Measurements from ENCODE around the gene SPEF2.
A peak's percentile ranks its signal among the peaks of the same experiment; 100 is the strongest.
"Not testable (repeated sequence)": the region's sequence is repeated elsewhere in the genome, so short reads cannot be mapped to it uniquely, and the experiment has no call there.

SPEF2 gene

GRCh38 chr5:35640623-35641022 is 23.0 kb downstream of the SPEF2 start:
- Mint-ChIP-seq H3K4me1 (ENCODE audit: low read depth) (no peaks in the 10 kb centered on the region), H3K27ac (no peak overlapping the region), H3K36me3 (ENCODE audit: low read depth) (peaks cover 31% of the 10 kb centered on the region), H3K9me3 (no peaks in the 10 kb centered on the region), H3K27me3 (no peaks in the 10 kb centered on the region), H3K4me3 (no peak overlapping the region)

GRCh38 chr5:35644543-35644942 is 26.9 kb downstream of the SPEF2 start:
- no peak overlapping the region for H3K27ac Mint-ChIP-seq
- no peaks in the 10 kb centered on the region for H3K4me1 Mint-ChIP-seq (ENCODE audit: low read depth)
- H3K27me3 Mint-ChIP-seq: no peaks in the 10 kb centered on the region
- no peaks in the 10 kb centered on the region for H3K9me3 Mint-ChIP-seq
- peaks cover 17% of the 10 kb centered on the region for H3K36me3 Mint-ChIP-seq (ENCODE audit: low read depth)
- no peak overlapping the region for H3K4me3 Mint-ChIP-seq

- peaks cover 3% of the 10 kb centered on the region for H3K4me1 Mint-ChIP-seq (ENCODE audit: low read depth)
- no peaks in the 10 kb centered on the region for H3K9me3 Mint-ChIP-seq
- H3K4me3 Mint-ChIP-seq: no peak overlapping the region
- H3K36me3 Mint-ChIP-seq (ENCODE audit: low read depth): peaks cover 12% of the 10 kb centered on the region
- H3K27ac Mint-ChIP-seq: no peak overlapping the region
- no peaks in the 10 kb centered on the region for H3K27me3 Mint-ChIP-seq
These were observed 29.5 kb downstream of the SPEF2 start for GRCh38 chr5:35647128-35647527.

DNA sequence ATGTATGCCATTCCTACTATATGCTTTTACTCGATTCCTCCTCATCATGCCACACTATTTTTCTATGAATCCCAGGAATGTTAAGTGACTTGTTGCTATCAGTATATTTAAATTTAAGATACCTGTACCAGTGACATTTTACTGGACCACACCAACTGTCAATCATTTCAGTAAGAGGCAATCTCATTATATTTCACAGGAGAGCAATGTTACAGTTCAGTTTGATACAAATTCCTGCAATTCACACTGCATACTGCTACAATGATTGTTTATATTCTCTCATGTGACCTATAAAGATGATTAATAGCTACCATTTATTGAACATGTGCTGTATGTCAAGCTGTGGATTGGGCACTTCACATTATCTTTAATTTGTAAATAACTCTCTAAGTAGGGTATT is 30.0 kb downstream of the SPEF2 start:
- no peak overlapping the region for H3K27ac Mint-ChIP-seq
- no peaks in the 10 kb centered on the region for H3K9me3 Mint-ChIP-seq
- H3K4me3 Mint-ChIP-seq: no peak overlapping the region
- H3K27me3 Mint-ChIP-seq: no peaks in the 10 kb centered on the region
- H3K4me1 Mint-ChIP-seq (ENCODE audit: low read depth): peaks cover 3% of the 10 kb centered on the region
- H3K36me3 Mint-ChIP-seq (ENCODE audit: low read depth): peaks cover 10% of the 10 kb centered on the region

DNA sequence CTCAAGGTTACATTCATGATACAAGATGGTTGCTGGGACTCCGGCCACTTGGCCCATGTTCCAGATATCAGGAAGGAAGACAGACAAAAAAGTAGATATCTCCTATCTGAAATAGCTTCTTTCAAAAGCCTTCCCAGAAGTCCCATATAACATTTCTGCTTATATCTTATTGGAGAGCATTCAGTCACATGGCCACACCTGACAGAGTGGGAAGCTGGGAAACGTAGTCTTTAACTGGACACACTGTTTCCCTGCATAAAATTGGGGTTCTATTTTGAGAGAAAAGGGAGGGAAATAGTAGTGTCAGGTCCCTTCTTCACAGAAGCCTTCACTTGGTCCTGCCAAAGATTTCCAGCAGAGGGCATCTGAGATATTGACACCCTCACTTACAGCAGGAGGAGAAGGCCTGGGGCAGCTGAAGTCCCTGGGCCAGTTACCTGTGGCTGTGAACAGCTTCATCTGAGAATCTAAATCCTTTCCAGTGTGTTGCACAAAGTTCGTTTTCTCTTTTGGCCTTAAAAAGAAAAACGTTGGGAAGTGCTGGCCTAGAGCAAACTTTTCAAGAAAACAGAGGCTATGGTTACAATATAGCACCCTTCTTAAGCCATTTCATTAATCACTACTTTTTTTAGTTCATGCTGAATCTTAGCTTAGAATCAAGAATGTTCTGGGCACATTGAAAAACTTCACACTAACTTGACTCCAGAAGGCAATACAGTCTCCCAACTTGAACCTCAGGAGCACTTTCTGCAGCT is 33.5 kb downstream of the SPEF2 start:
- H3K27me3 Mint-ChIP-seq: no peaks in the 10 kb centered on the region
- H3K4me1 Mint-ChIP-seq (ENCODE audit: low read depth): peaks cover 3% of the 10 kb centered on the region
- H3K4me3 Mint-ChIP-seq: no peak overlapping the region
- no peak overlapping the region for H3K27ac Mint-ChIP-seq
- H3K36me3 Mint-ChIP-seq (ENCODE audit: low read depth): no peaks in the 10 kb centered on the region
- H3K9me3 Mint-ChIP-seq: no peaks in the 10 kb centered on the region

DNA sequence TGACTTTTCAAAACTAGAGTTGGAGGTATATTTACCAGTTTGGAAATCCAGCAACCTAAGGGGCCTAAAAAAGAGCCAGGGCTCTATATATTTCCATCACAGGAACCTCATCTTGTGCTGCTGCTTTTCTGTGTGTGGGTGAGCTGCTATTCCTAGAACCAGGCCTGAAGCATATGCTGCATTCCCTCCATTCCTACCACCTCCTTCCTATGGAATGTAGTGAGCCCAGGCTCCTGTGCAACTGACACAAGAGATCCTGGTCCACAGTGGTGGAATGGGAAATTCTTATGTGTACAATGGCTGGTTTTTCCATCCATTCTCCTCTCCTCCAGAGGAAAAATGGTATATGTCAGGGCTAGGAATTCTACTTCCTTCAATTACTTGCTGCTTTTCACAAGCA is 39.1 kb downstream of the SPEF2 start:
- no peaks in the 10 kb centered on the region for H3K9me3 Mint-ChIP-seq
- no peak overlapping the region for H3K4me3 Mint-ChIP-seq
- H3K27ac Mint-ChIP-seq: no peak overlapping the region
- peaks cover 9% of the 10 kb centered on the region for H3K4me1 Mint-ChIP-seq (ENCODE audit: low read depth)
- H3K36me3 Mint-ChIP-seq (ENCODE audit: low read depth): peaks cover 4% of the 10 kb centered on the region
- H3K27me3 Mint-ChIP-seq: no peaks in the 10 kb centered on the region

- Mint-ChIP-seq H3K27ac (no peak overlapping the region), H3K9me3 (peaks cover 10% of the 10 kb centered on the region), H3K4me1 (ENCODE audit: low read depth) (peaks cover 9% of the 10 kb centered on the region), H3K27me3 (no peaks in the 10 kb centered on the region), H3K4me3 (no peak overlapping the region), H3K36me3 (ENCODE audit: low read depth) (peaks cover 15% of the 10 kb centered on the region)
These were observed 40.2 kb downstream of the SPEF2 start for GRCh38 chr5:35657877-35658276.

DNA sequence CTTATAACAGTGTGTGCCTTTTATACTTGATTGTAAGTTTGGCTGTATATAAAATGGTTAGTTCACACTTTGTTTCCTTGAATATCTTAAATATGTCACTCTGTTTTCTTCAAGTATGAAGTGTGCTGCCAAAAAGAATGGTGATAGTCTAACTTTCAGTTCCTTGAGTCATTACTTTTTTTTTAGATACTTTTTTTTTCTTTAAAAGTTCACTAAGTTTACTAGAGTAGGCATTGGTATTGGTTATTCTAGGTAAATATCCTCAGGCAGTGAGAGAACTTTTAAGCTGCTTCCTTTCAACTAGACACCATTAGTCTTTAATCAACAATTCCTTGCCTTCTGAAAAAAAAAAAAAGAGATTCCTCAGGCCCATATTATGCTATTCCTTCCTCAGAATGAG is 41.9 kb downstream of the SPEF2 start:
- H3K9me3 Mint-ChIP-seq: peaks cover 10% of the 10 kb centered on the region
- no peak overlapping the region for H3K27ac Mint-ChIP-seq
- peaks cover 14% of the 10 kb centered on the region for H3K4me1 Mint-ChIP-seq (ENCODE audit: low read depth)
- no peaks in the 10 kb centered on the region for H3K27me3 Mint-ChIP-seq
- no peak overlapping the region for H3K4me3 Mint-ChIP-seq
- H3K36me3 Mint-ChIP-seq (ENCODE audit: low read depth): peaks cover 26% of the 10 kb centered on the region

DNA sequence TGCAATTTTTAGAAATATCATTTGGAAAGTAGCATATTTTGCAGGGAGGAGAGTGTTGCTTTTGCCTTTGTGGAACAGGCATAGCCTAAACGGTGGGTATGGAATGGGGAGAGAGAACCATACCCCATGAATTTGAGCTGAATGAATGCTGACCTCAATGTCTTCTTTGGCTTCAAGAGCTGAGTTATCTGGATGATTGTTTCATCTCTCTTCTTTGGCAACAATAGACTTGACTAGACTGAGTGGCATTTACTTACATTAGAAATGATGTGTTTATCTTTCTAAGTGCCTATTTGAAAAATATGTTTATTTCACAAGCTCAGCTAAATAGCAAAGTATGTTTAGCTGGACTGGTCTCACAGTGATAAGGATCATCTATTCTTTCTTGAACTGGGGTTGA is 42.8 kb downstream of the SPEF2 start:
- H3K36me3 Mint-ChIP-seq (ENCODE audit: low read depth): peaks cover 28% of the 10 kb centered on the region

DNA sequence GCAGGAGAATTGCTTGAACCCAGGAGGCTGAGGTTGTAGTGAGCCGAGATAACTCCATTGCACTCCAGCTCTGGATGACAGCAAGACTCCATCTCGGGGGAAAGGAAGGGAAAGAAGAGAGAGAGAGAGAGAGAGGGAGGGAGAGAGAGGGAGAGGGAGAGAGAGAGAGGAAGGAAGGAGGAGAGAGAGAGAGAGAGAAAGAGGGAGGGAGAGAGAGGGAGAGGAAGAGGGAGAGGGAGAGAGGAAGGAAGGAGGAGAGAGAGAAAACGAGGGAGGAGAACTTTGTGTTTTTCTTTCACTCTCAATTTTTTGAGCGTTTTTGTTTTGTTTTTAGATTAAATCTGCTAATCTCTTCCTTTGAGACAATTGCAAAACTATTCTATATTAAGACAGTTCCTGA is 46.9 kb downstream of the SPEF2 start:
- Mint-ChIP-seq H3K36me3 (ENCODE audit: low read depth) (peaks cover 49% of the 10 kb centered on the region), H3K27ac (no peak overlapping the region), H3K27me3 (no peaks in the 10 kb centered on the region), H3K9me3 (peaks cover 10% of the 10 kb centered on the region), H3K4me3 (no peak overlapping the region), H3K4me1 (ENCODE audit: low read depth) (peaks cover 34% of the 10 kb centered on the region)

More for the DNA sequence above, 42.8 kb downstream of the SPEF2 start:
- no peak overlapping the region for H3K27ac Mint-ChIP-seq
- H3K4me3 Mint-ChIP-seq: no peak overlapping the region
- peaks cover 20% of the 10 kb centered on the region for H3K4me1 Mint-ChIP-seq (ENCODE audit: low read depth)
- H3K27me3 Mint-ChIP-seq: no peaks in the 10 kb centered on the region
- peaks cover 10% of the 10 kb centered on the region for H3K9me3 Mint-ChIP-seq

GRCh38 chr5:35665096-35665495 is 47.4 kb downstream of the SPEF2 start:
- no peaks in the 10 kb centered on the region for H3K27me3 Mint-ChIP-seq
- no peak overlapping the region for H3K4me3 Mint-ChIP-seq
- H3K4me1 Mint-ChIP-seq (ENCODE audit: low read depth): peaks cover 39% of the 10 kb centered on the region
- peaks cover 10% of the 10 kb centered on the region for H3K9me3 Mint-ChIP-seq
- H3K27ac Mint-ChIP-seq: no peak overlapping the region
- H3K36me3 Mint-ChIP-seq (ENCODE audit: low read depth): peaks cover 49% of the 10 kb centered on the region

GRCh38 chr5:35668319-35668718 is 50.7 kb downstream of the SPEF2 start:
- Mint-ChIP-seq H3K27me3 (no peaks in the 10 kb centered on the region), H3K4me3 (no peak overlapping the region), H3K36me3 (ENCODE audit: low read depth) (peaks cover 31% of the 10 kb centered on the region), H3K9me3 (no peaks in the 10 kb centered on the region), H3K27ac (peak overlapping the region; percentile 32), H3K4me1 (ENCODE audit: low read depth) (peaks cover 71% of the 10 kb centered on the region)

DNA sequence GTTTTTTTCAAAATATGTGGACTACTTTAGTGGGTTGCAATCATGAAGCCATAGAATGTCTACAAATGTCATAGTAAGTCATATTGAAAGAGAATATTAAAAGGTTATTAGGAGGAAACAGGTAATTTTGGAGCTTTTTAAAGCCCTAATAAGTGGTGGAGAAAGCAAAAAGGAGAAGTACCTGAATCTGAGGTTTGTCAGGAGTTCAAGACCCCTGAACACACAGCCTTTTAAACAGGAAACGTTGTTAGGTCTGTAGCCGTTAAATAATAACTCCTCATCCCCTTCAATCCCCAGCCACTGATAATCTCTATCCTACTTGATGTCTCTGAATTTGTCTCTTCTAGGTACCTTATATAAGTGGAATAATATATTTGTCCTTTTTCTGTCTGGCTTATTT is 51.1 kb downstream of the SPEF2 start:
- H3K9me3 Mint-ChIP-seq: no peaks in the 10 kb centered on the region
- peaks cover 27% of the 10 kb centered on the region for H3K36me3 Mint-ChIP-seq (ENCODE audit: low read depth)
- peak overlapping the region; percentile 32 for H3K27ac Mint-ChIP-seq
- no peaks in the 10 kb centered on the region for H3K27me3 Mint-ChIP-seq
- no peak overlapping the region for H3K4me3 Mint-ChIP-seq
- peaks cover 76% of the 10 kb centered on the region for H3K4me1 Mint-ChIP-seq (ENCODE audit: low read depth)

DNA sequence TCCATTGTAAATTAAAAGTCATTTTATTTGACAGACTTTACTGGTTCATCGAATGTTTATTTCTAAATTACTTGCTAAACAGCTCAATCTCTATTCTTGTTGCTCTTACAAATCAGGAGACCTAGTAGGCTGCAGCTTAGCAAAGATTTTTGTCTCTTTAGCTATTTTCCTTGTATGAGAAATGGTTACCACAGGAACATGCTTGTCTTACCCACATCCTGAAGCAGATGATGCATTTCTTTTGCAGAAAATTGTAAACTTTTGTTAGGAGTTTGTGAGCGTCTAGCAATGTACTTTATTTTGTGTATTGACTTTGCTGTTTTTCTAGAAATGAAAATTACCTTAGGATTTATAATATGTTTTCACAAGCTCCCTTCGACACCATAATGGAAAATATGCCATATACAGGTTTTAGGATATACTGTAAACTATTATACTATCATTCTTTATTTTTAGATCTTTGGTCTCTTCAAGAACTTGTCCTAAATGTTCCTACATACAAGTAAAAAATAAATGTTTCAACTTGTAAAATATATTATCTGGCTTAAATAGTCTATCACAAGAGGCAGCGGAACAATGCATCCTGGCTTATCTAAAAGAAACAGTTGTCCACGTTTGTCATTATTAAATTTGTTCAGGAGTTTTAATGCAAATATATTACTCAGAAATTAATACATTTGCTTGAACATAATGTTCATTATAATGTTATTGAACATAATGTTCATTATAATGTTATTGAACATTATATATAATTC is 54.1 kb downstream of the SPEF2 start:
- Mint-ChIP-seq H3K27me3 (no peaks in the 10 kb centered on the region), H3K9me3 (no peaks in the 10 kb centered on the region), H3K4me1 (ENCODE audit: low read depth) (peaks cover 73% of the 10 kb centered on the region), H3K36me3 (ENCODE audit: low read depth) (peaks cover 15% of the 10 kb centered on the region), H3K27ac (peak overlapping the region; percentile 68), H3K4me3 (no peak overlapping the region)

- H3K4me1 Mint-ChIP-seq (ENCODE audit: low read depth): peaks cover 73% of the 10 kb centered on the region
- not testable (repeated sequence) for H3K27ac Mint-ChIP-seq; H3K9me3 Mint-ChIP-seq; H3K36me3 Mint-ChIP-seq (ENCODE audit: low read depth); H3K4me3 Mint-ChIP-seq; H3K27me3 Mint-ChIP-seq
These were observed 54.6 kb downstream of the SPEF2 start for GRCh38 chr5:35672296-35672655.

Data from stimulated activated naive CD8-positive, alpha-beta T cell treated with anti-CD3 and anti-CD28 coated beads, Interleukin-15, Interleukin-2, amounts not matched to agents 100 ng/mL and 50 ng/mL, for 24 hours (primary cell).